Skeletal muscle cell (primary cell): Measurements from ENCODE around the gene NIT1.

Experiments used
- DNase-seq: peaks from one replicate; pipeline ENCODE4 v3.0.0-alpha.2; 2010; ENCODE audit warnings: low read depth
- H3K4me3 ChIP-seq: 2 replicates; pipeline ENCODE4 v1.5.1; 2011; ENCODE audit warnings: low read depth, mild to moderate bottlenecking, control low read depth, low read length, moderate library complexity

The NIT1 gene, protein sequence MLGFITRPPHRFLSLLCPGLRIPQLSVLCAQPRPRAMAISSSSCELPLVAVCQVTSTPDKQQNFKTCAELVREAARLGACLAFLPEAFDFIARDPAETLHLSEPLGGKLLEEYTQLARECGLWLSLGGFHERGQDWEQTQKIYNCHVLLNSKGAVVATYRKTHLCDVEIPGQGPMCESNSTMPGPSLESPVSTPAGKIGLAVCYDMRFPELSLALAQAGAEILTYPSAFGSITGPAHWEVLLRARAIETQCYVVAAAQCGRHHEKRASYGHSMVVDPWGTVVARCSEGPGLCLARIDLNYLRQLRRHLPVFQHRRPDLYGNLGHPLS

GRCh38 chr1:161117759-161118581 is at the start of gene NIT1, which contains the start of gene PFDN2:
Gene NIT1 (plus strand): TSS chr1:161118105. CDS start chr1:161118177, 72 bp downstream.
Gene PFDN2 (minus strand): TSS chr1:161118037. CDS start chr1:161118026, 11 bp downstream.
- peak within 1 kb of the TSS; percentile 99 for H3K4me3 ChIP-seq
- DNase-seq = peak; percentile 64

GRCh38 chr1:161068306-161069234 is 49.3 kb upstream of the NIT1 start:
- no peak overlapping the region for H3K4me3 ChIP-seq

DNA sequence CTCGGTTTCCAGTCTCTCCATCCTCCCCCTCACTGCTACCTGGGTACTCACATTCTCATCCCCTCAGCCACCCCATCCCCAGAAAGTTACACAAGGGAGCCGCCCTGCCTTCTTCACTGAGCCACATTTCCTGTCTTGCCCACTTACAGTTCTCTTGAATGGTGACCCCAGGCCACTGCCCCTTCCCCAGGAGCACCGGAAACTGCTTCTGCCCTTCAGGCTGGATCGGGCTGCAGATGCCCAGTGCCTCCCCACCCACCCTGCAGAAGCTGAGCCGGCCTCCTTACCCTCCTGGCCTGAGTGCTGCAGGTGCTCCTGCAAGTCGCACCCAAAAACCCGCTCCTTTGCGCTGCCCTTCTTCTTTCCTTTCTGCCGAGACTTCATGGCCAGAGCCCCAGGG is 48.7 kb upstream of the NIT1 start:
- H3K4me3 ChIP-seq = no peak overlapping the region
- DNase-seq = no peak

More at GRCh38 chr1:161068306-161069234, 49.3 kb upstream of the NIT1 start:
- DNase-seq = no peak

DNA sequence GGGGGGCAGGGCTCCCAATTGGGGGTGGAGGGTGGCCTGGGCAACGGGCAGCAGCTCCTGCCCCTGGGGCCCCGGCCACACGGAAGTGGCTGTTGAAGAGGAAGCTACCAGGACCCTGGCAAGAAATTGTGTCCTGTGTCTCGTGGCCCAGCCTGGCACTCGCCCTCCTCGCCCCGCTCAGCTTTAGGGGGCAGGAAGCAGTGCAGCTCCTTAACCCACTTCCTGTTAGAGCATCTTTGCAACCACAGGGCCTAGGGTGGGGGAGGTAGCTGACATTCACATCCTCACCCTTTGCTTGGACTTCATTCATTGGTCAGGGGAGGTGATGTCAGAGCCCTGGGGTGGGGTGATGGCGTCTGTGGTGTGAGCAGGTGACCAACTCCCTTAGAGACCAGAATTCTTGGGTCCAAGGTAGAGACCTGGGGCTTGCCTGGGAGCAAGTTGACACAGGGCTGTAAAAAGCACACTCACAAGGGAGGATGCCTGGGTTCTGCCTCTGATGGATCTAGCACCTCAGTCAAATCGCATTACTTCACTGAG is 48.1 kb upstream of the NIT1 start, which contains the start of gene ARHGAP30:
TSS of gene ARHGAP30 (minus strand) at position 161 of the 540 bp plus-strand sequence. CDS start 267 bp downstream, outside the sequence.
- DNase-seq = no peak

GRCh38 chr1:161070761-161071160 is 47.1 kb upstream of the NIT1 start:
- no peak for DNase-seq
- H3K4me3 ChIP-seq = no peak overlapping the region

More for the DNA sequence above, 48.1 kb upstream of the NIT1 start, which contains the start of gene ARHGAP30:
- no peak within 1 kb of the TSS for H3K4me3 ChIP-seq

DNA sequence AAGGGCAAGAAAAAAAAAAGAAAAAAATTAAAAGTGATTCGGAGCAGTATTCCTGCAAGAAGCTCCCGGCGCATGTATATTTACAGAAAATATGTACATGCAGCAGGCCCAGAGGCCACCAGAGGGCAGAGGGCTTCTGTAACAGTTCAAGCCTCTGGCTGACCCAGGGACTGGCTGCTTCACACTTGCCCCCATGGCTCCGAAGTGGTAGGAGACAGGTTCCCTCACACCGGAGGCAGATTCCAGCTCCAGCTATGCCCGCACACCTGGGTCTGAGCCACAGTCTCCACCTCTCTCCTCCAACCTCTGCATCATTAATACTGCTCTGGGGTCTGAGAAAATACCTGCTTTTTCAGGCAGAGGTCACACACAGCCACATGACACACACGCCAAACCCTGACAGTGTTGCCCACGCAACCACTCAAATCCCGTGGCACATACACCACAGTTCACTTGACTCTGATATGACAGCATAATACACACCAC is 46.0 kb upstream of the NIT1 start:
- H3K4me3 ChIP-seq = no peak overlapping the region
- no peak for DNase-seq

DNA sequence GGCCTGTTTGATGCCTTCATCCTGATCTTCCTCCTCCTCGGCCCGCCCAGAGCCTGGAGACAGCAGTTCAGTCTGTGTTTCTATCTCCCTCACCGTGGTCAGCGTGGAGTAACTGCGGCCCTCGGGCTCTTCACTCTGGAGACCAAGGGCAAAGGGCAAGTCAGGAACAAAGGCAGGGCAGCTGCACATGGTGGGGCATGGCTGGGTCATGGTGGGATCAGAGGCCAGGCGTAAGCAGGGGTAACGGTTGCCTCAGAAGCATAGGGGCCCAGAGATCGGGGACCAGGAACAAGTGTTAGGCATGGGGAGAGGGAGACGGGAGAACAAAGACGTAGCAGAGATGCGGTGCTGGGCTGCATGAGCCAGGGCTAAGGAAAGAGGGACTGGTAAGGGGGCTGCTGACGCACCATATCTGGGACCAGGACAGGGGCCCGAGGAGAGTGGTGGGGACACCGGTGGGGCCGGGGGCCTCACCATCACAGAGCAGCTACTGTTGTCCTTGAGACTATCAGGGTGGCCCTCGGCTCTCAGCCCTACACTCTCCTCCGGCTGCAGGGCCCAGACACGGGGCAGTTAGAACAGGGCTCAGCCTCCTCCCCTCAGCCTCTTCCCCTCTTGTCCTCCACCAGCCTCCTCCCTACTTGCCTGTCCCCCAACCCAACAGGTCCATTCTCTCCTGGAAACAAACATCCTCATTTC is 45.0 kb upstream of the NIT1 start:
- no peak for DNase-seq
- no peak overlapping the region for H3K4me3 ChIP-seq

DNA sequence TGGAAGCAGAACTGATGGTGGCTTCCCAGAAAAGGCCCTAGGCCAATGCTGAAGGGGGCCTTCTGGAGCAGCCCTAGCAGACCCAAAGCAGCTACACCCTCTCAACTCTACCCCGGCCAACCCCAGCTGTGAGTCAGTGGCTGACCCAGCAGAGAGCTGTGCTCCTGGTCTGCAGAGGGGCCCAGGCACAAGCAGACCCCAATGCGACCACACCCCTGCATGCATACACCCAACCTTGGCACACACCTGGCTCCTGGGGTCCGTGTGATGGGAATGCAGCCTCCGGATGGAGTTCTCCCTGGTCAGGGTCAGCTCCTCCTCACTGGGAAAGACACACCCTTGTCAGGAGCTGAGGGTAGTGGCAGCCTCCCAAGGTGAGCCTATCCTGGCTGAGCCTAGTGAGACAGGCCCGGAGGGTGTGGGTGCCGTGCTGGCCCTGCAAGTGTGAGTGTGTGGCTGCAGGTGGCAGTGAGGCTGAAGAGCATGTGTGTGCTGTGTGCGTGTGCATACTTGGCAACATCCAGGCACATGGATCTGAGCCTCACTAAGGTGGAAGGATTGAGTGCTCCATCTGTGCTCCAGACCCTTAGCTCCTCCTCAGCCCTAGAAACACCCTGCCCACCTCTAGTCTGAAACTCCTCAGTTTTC is 44.3 kb upstream of the NIT1 start:
- no peak for DNase-seq
- H3K4me3 ChIP-seq = no peak overlapping the region

GRCh38 chr1:161074676-161075368 is 43.1 kb upstream of the NIT1 start:
- H3K4me3 ChIP-seq = no peak overlapping the region

DNA sequence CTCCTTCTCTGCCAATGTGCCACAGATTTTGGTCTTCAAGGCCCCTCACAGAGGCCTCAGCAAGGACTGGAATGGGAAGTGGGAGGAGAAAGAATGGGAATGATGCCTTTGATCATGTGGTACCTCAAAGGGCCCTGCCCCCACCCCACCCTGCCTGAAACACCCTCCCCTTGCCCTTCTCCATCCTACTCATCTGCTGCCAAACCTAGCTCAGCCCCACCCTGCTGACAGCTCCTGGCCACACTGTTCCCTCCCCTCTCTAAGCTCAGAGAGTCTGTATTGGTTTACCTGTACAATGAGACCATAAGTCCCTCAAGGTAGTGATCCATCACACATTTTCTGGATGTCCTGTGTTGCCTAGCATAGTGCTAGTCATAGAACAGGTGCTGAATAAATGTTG is 41.5 kb upstream of the NIT1 start:
- DNase-seq = no peak
- H3K4me3 ChIP-seq = no peak overlapping the region

More at GRCh38 chr1:161074676-161075368, 43.1 kb upstream of the NIT1 start:
- no peak for DNase-seq

- no peak overlapping the region for H3K4me3 ChIP-seq
- no peak for DNase-seq
These were observed 40.5 kb upstream of the NIT1 start for GRCh38 chr1:161077426-161077825.

DNA sequence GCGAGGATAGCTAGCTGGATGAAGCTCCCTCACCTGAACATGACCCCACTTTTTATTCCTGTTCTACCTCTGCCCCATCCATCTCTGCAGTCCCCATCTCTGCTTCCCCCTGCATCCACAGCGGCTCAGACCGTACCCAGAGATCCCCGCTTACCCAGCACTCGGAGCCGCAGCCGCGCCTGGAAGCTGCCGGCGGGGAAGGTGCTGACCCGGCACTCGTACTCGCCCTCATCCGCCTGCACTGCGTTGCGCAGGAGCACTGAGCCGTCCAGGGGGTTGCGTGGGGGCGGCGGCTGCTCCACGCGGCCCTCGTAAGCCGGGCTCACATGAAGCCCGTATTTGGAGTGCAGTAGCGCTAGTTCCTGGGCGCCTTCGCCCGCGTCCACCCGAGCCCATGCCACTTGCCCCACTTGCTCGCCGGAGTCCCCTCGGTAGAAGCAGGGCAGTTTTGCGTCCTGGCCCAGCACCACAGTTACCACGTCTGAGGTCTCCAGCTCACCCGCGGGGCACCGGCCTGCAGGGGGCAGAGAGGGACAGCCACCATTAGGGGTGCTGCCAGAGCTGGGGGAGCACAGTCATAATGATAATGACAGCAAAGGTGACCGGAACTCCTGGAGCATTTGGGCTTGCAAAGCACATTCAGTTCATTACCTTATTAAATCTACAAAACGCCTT is 38.3 kb upstream of the NIT1 start:
- no peak for DNase-seq

GRCh38 chr1:161080441-161081405 is 37.2 kb upstream of the NIT1 start:
- DNase-seq = no peak
- H3K4me3 ChIP-seq = no peak overlapping the region

More for the DNA sequence above, 38.3 kb upstream of the NIT1 start:
- H3K4me3 ChIP-seq = no peak overlapping the region

DNA sequence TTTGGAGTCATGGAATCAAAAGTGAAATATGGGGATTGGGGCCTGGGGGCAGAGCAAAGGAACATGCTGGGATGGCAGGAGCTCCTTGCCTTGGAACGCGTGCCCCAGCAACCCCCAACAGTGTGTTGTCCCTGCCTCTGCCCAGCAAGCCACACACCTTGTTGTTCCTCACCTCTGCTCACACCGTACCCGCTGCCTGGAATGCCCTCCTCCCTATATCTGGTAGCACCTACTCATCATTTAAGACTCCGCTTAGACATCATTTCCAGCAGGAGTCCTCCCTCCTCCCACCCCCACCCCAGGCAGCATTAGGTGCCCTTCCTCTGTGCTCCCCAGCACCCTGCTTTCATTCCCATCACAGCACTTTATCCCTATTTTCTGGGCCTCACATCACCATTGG is 36.4 kb upstream of the NIT1 start:
- DNase-seq = no peak
- no peak overlapping the region for H3K4me3 ChIP-seq

- no peak for DNase-seq
- H3K4me3 ChIP-seq = no peak overlapping the region
These were observed 35.4 kb upstream of the NIT1 start for GRCh38 chr1:161082483-161082882.
